CD4-positive, CD25-positive, alpha-beta regulatory T cell (primary cell): ENCODE results near the gene BRD3. TPM values are rescaled to one million over a fixed set of nuclear protein-coding genes. Genes with fewer than 3 reads are reported as not detected.
"Not testable (repeated sequence)": the region's sequence is repeated elsewhere in the genome, so short reads cannot be mapped to it uniquely, and the experiment has no call there.

Source experiments
- ATAC-seq, 2 donors: fragments of 150-1000 bp; cut with Tn5 transposase; one replicate each; pipeline ENCODE4 v1.10.0; 2021; ENCODE audit warnings: low read depth in 2 of 2, moderate number of reproducible peaks in 2 of 2, moderate library complexity in 1 of 2
- DNase-seq, 3 donors: peaks; one replicate each; pipeline versions ENCODE4 v3.0.0 to v3.0.0-alpha.2; 2012 to 2022; ENCODE audit warnings: mixed read lengths in 1 of 3
- H3K27ac ChIP-seq: one replicate; pipeline ENCODE4 v1.7.0; 2013; ENCODE audit warnings: mild to moderate bottlenecking, low read length; ENCODE audit not compliant: insufficient read depth, poor library complexity, severe bottlenecking
- H3K27me3 ChIP-seq: one replicate; pipeline ENCODE4 v1.7.0; 2013; ENCODE audit warnings: low read length; ENCODE audit not compliant: control insufficient read depth, insufficient read depth
- H3K36me3 ChIP-seq: one replicate; pipeline ENCODE4 v1.7.0; 2013; ENCODE audit warnings: mild to moderate bottlenecking, low read length, moderate library complexity; ENCODE audit not compliant: control insufficient read depth, insufficient read depth
- H3K4me1 ChIP-seq: 2 replicates; pipeline ENCODE4 v1.7.0; 2013; ENCODE audit warnings: mild to moderate bottlenecking, low read length; ENCODE audit not compliant: insufficient read depth, control insufficient read depth, poor library complexity, severe bottlenecking
- H3K4me3 ChIP-seq: one replicate; pipeline ENCODE4 v1.7.0; 2013; ENCODE audit warnings: low read depth, mild to moderate bottlenecking, low read length, moderate library complexity
- H3K9me3 ChIP-seq, 2 experiments: 1 replicate in 1 of 2; 2 replicates in 1 of 2; pipeline ENCODE4 v1.7.0; 2013; ENCODE audit warnings: low read length in 2 of 2, mild to moderate bottlenecking in 1 of 2, moderate library complexity in 1 of 2; ENCODE audit not compliant: control insufficient read depth in 2 of 2
- H3K27ac Mint-ChIP-seq, 3 donors: one replicate each; pipeline ENCODE4 v1.8.0; 2020 to 2022; ENCODE audit warnings: mild to moderate bottlenecking in 3 of 3, mixed read lengths in 3 of 3, moderate library complexity in 2 of 3
- H3K27me3 Mint-ChIP-seq: one replicate; pipeline ENCODE4 v1.8.0; 2022; ENCODE audit warnings: mild to moderate bottlenecking, mixed read lengths
- H3K36me3 Mint-ChIP-seq: one replicate; pipeline ENCODE4 v1.8.0; 2020; ENCODE audit warnings: mixed read lengths
- H3K4me1 Mint-ChIP-seq, 4 donors: one replicate each; pipeline ENCODE4 v1.8.0; 2020 to 2022; ENCODE audit warnings: mixed read lengths in 4 of 4, mild to moderate bottlenecking in 1 of 4
- H3K4me3 Mint-ChIP-seq, 4 donors: one replicate each; pipeline ENCODE4 v1.8.0; 2020 to 2022; ENCODE audit warnings: mild to moderate bottlenecking in 4 of 4, mixed read lengths in 4 of 4, moderate library complexity in 3 of 4
- H3K9me3 Mint-ChIP-seq, 7 donors: one replicate each; pipeline ENCODE4 v1.8.0; 2020 to 2022; ENCODE audit warnings: mixed read lengths in 7 of 7, mild to moderate bottlenecking in 3 of 7, moderate library complexity in 2 of 7
- polyA plus RNA-seq, 4 donors: library from polyadenylated mRNA; unstranded; fragments of 300-500 nt; fragmentation: Illumina TruSeq; gene quantifications; one replicate each; pipeline ENCODE4 v1.2.3, GENCODE V29; 2021
- total RNA-seq: library from RNA; stranded (reverse); gene quantifications from one replicate; pipeline ENCODE4 v1.2.3, GENCODE V29; 2022

BRD3 gene
- 39.3 TPM for total RNA-seq
- polyA plus RNA-seq: 10 to 100 TPM; 10.4 to 13.7 (median 12.1) TPM

GRCh38 chr9:134067904-134068743 lies at the start of gene BRD3:
BRD3 (minus strand) TSS chr9:134068026; CDS start chr9:134053477, 14,549 bp downstream.
- H3K9me3 ChIP-seq: no peaks in the 10 kb centered on the region
- H3K36me3 Mint-ChIP-seq: no peaks in the 10 kb centered on the region
- peaks cover 30% of the 10 kb centered on the region for H3K4me1 ChIP-seq
- ATAC-seq: peak; percentile 86 to 89
- peak within 1 kb of the TSS; percentile 89 to 98 (median 95) for H3K4me3 Mint-ChIP-seq
- H3K4me1 Mint-ChIP-seq: peaks cover 0 to 40% (median 23%) of the 10 kb centered on the region in 4 donors
- H3K27me3 Mint-ChIP-seq: peaks cover 38% of the 10 kb centered on the region
- H3K4me3 ChIP-seq: peak within 1 kb of the TSS; percentile 71
- DNase-seq: peak; percentile 76 to 90 (median 85)
- H3K27me3 ChIP-seq: peaks cover 8% of the 10 kb centered on the region
- no peaks in the 10 kb centered on the region for H3K36me3 ChIP-seq
- peak within 1 kb of the TSS; percentile 77 to 98 (median 94) for H3K27ac Mint-ChIP-seq
- peaks cover 0 to 1% (median 0%) of the 10 kb centered on the region in 7 donors for H3K9me3 Mint-ChIP-seq
- H3K27ac ChIP-seq: peak within 1 kb of the TSS; percentile 86

DNA sequence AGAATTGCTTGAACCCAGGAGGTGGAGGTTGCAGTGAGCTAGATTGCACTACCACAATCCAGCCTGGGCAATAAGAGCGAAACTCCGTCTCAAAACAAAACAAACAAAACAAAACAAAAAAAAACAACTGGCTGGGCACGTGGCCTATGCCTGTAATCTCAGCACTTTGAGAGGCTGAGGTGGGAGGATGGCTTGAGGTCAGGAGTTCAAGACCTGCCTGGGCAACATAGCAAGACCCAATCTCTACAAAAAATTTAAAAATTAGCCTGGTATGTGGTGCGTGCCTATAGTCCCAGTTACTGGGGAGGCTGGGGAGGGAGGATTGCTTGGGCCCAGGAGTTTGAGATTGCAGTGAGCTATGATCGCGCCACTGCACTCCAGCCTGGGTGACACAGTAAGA lies 44.7 kb upstream of the BRD3 start:
- peaks cover 4% of the 10 kb centered on the region for H3K27me3 Mint-ChIP-seq
- H3K4me3 Mint-ChIP-seq: no peak overlapping the region

DNA sequence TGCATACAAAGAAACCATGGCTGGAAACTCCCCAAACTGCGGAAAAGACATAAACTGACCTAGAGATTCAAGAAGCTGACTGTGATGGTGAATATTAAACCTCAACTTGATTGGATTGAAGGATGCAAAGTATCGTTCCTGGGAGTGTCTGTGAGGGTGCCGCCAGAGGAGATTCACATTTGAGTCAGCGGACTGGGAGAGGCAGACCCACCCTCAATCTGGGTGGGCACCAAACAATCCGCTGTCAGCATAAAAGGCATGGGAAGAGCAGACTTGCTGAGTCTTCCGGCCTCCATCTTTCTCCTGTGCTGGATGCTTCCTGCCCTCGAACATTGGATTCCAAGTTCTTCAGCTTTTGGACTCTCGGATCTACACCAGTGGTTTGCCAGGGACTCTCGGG lies 43.2 kb upstream of the BRD3 start:
- ATAC-seq: no peak
- Histone ChIP-seq H3K27me3 (no peaks in the 10 kb centered on the region), H3K4me3 (no peak overlapping the region), H3K9me3 (no peaks in the 10 kb centered on the region), H3K36me3 (no peaks in the 10 kb centered on the region), H3K4me1 (no peaks in the 10 kb centered on the region), H3K27ac (no peak overlapping the region)
- Mint-ChIP-seq H3K27me3 (peaks cover 4% of the 10 kb centered on the region), H3K27ac (peak overlapping the region in 1 of 3 donors; percentile 26), H3K9me3 (peaks cover 0 to 2% (median 0%) of the 10 kb centered on the region in 7 donors), H3K36me3 (no peaks in the 10 kb centered on the region), H3K4me3 (no peak overlapping the region), H3K4me1 (no peaks in the 10 kb centered on the region)
- no peak for DNase-seq

More for the DNA sequence above, 44.7 kb upstream of the BRD3 start:
- Histone ChIP-seq H3K4me3 (no peak overlapping the region), H3K4me1 (no peaks in the 10 kb centered on the region), H3K36me3 (no peaks in the 10 kb centered on the region), H3K27ac (no peak overlapping the region), H3K27me3 (no peaks in the 10 kb centered on the region), H3K9me3 (no peaks in the 10 kb centered on the region)
- no peaks in the 10 kb centered on the region for H3K4me1 Mint-ChIP-seq
- H3K27ac Mint-ChIP-seq: no peak overlapping the region
- DNase-seq: no peak
- no peak for ATAC-seq
- peaks cover 0 to 2% (median 0%) of the 10 kb centered on the region in 7 donors for H3K9me3 Mint-ChIP-seq
- no peaks in the 10 kb centered on the region for H3K36me3 Mint-ChIP-seq

GRCh38 chr9:134103391-134103998 lies 35.7 kb upstream of the BRD3 start:
- H3K4me1 Mint-ChIP-seq: peaks cover 0 to 9% (median 0%) of the 10 kb centered on the region in 4 donors
- Histone ChIP-seq H3K4me3 (no peak overlapping the region), H3K27ac (no peak overlapping the region), H3K27me3 (no peaks in the 10 kb centered on the region), H3K36me3 (no peaks in the 10 kb centered on the region), H3K9me3 (no peaks in the 10 kb centered on the region), H3K4me1 (no peaks in the 10 kb centered on the region)
- DNase-seq (no peak), ATAC-seq (no peak)
- no peak overlapping the region for H3K4me3 Mint-ChIP-seq
- no peaks in the 10 kb centered on the region for H3K9me3 Mint-ChIP-seq
- H3K27me3 Mint-ChIP-seq: peaks cover 13% of the 10 kb centered on the region
- H3K36me3 Mint-ChIP-seq: no peaks in the 10 kb centered on the region
- no peak overlapping the region for H3K27ac Mint-ChIP-seq

DNA sequence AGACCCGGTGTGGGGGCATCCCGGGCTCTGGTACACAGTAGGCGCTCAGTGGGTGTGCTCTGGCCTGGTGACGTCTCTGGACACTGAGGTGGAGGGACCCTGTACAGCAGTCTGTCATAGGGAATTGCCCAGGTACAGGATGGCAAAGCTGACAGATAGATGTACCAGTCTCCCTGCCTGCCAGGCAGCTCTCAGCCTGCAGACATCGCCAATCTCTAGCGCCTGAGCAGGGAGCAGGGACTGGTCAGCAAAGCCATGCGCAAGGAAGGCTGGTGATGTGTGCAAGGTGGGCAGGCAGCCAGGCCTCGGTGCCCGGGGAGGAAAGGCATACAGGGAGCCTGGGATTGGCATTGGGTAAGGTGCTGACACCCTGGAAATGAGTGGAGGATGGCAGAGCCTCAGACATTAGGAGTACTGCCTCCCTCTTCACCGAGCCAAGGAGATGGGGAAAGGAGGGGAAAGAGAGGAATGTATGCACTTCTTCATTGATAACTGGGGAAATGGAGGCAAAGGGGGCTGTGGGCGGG lies 33.9 kb upstream of the BRD3 start:
- no peak for ATAC-seq
- Mint-ChIP-seq H3K27me3 (peaks cover 13% of the 10 kb centered on the region), H3K9me3 (no peaks in the 10 kb centered on the region), H3K36me3 (no peaks in the 10 kb centered on the region), H3K4me1 (peaks cover 0 to 9% (median 0%) of the 10 kb centered on the region in 4 donors), H3K4me3 (no peak overlapping the region), H3K27ac (peak overlapping the region in 1 of 3 donors; percentile 48)
- H3K27me3 ChIP-seq: no peaks in the 10 kb centered on the region
- no peaks in the 10 kb centered on the region for H3K9me3 ChIP-seq
- no peak for DNase-seq
- no peak overlapping the region for H3K4me3 ChIP-seq
- no peaks in the 10 kb centered on the region for H3K36me3 ChIP-seq
- no peak overlapping the region for H3K27ac ChIP-seq
- no peaks in the 10 kb centered on the region for H3K4me1 ChIP-seq

- not testable (repeated sequence) for H3K27ac ChIP-seq, H3K4me1 ChIP-seq, DNase-seq, H3K4me1 Mint-ChIP-seq, H3K36me3 ChIP-seq, H3K9me3 ChIP-seq, H3K9me3 Mint-ChIP-seq, H3K36me3 Mint-ChIP-seq, H3K27me3 ChIP-seq, H3K4me3 Mint-ChIP-seq, H3K27ac Mint-ChIP-seq, H3K4me3 ChIP-seq, ATAC-seq
- peaks cover 13% of the 10 kb centered on the region for H3K27me3 Mint-ChIP-seq
Observed at GRCh38 chr9:134101133-134101532, 33.3 kb upstream of the BRD3 start.

GRCh38 chr9:134100040-134100439 lies 32.2 kb upstream of the BRD3 start:
- no peaks in the 10 kb centered on the region for H3K36me3 Mint-ChIP-seq
- H3K27ac Mint-ChIP-seq: no peak overlapping the region
- Histone ChIP-seq H3K36me3 (no peaks in the 10 kb centered on the region), H3K27ac (no peak overlapping the region), H3K4me3 (no peak overlapping the region), H3K27me3 (no peaks in the 10 kb centered on the region), H3K9me3 (no peaks in the 10 kb centered on the region), H3K4me1 (no peaks in the 10 kb centered on the region)
- no peak for DNase-seq
- H3K9me3 Mint-ChIP-seq: no peaks in the 10 kb centered on the region
- peaks cover 0 to 5% (median 0%) of the 10 kb centered on the region in 4 donors for H3K4me1 Mint-ChIP-seq
- peaks cover 9% of the 10 kb centered on the region for H3K27me3 Mint-ChIP-seq
- no peak overlapping the region for H3K4me3 Mint-ChIP-seq
- ATAC-seq: no peak
